K562 (cell line): ENCODE results near the gene SLC25A21. TPM values are rescaled to one million over a fixed set of nuclear protein-coding genes. Genes with fewer than 3 reads are reported as not detected.
A peak's percentile ranks its signal among the peaks of the same experiment; 100 is the strongest.

Experiments used
- ATAC-seq: fragments of 200-7000 bp; cut with Tn5 transposase; 3 replicates; pipeline ENCODE4 v1.9.1; 2020; ENCODE audit warnings: moderate library complexity
- BruUV-seq: library from RNA; stranded (reverse); fragments of 400-500 nt; replicated peaks from 2 replicates; lab custom pipeline; 2021; lab: Mats Ljungman, UMichigan
- CTCF ChIA-PET: fragments of 300-600 bp; formaldehyde crosslinking; extraction: SDS; loops from one replicate; lab custom pipeline; 2021; ENCODE audit warnings: low intra/inter-chr PET ratio; lab: Yijun Ruan, JAX
- POLR2A ChIA-PET: fragments of 300-600, 350-650 bp; sonication (Branson Sonifier 250); formaldehyde crosslinking; extraction: SDS; loops from one replicate; lab custom pipeline; 2021; ENCODE audit warnings: antibody characterized with exemption, inconsistent platforms; lab: Yijun Ruan, JAX
- DNase-seq, 4 experiments: peaks; one replicate each; pipeline versions ENCODE4 v3.0.0 to v3.0.0-alpha.2; 2011 to 2018; ENCODE audit warnings: low spot score in 3 of 4, mixed read lengths in 3 of 4; ENCODE audit errors: extremely low read depth in 1 of 4
- FAIRE-seq: peaks from 2 replicates; lab custom pipeline; 2011; peaks lifted over from hg19 to GRCh38; lab: Jason Lieb, UNC
- H2AFZ ChIP-seq: 2 replicates; pipeline ENCODE4 v1.6.0; 2011; ENCODE audit warnings: low read depth, low read length, control low read depth, inconsistent platforms
- H3K27ac ChIP-seq: fragments of 200-600 bp; 3 replicates; pipeline ENCODE4 v1.8.0; 2011; ENCODE audit warnings: low read depth, mild to moderate bottlenecking, control low read depth, inconsistent platforms, low read length, moderate library complexity, mixed read lengths; ENCODE audit errors: extremely low read depth
- H3K27me3 ChIP-seq, 2 experiments: fragments of 300-600 bp in 1 of 2; 2 replicates in 1 of 2; 3 replicates in 1 of 2; pipeline versions ENCODE4 v1.6.0 to v1.8.0; 2011; ENCODE audit warnings: inconsistent platforms in 2 of 2, low read length in 2 of 2, mild to moderate bottlenecking in 1 of 2, mixed read lengths in 1 of 2, moderate library complexity in 1 of 2; ENCODE audit not compliant: control insufficient read depth in 2 of 2, insufficient read depth in 2 of 2
- H3K36me3 ChIP-seq: fragments of 300-600 bp; 3 replicates; pipeline ENCODE4 v1.8.0; 2011; ENCODE audit warnings: mild to moderate bottlenecking, low read length, inconsistent platforms; ENCODE audit not compliant: control insufficient read depth, insufficient read depth
- H3K4me1 ChIP-seq, 2 experiments: fragments of 200-600 bp in 1 of 2; replicated peaks in 1 of 2; 2 replicates in 1 of 2; 3 replicates in 1 of 2; pipeline versions ENCODE4 v1.5.1 to v1.8.0; 2011; ENCODE audit warnings: inconsistent platforms in 2 of 2, low read length in 2 of 2, mild to moderate bottlenecking in 1 of 2, mixed read lengths in 1 of 2, moderate library complexity in 1 of 2; ENCODE audit not compliant: control insufficient read depth in 2 of 2, insufficient read depth in 2 of 2
- H3K4me2 ChIP-seq: 2 replicates; pipeline ENCODE4 v1.6.1; 2011; ENCODE audit warnings: low read length, control low read depth, inconsistent platforms, mixed read lengths; ENCODE audit not compliant: insufficient read depth
- H3K4me3 ChIP-seq: fragments of 200-600 bp; sonication (generic), shearing (Covaris generic); 2 replicates; pipeline ENCODE4 v1.5.1; 2016; ENCODE audit warnings: control low read depth, inconsistent platforms
- H3K79me2 ChIP-seq: fragments of 200-600 bp; 3 replicates; pipeline ENCODE4 v1.8.0; 2011; ENCODE audit warnings: low read length, inconsistent platforms; ENCODE audit not compliant: control insufficient read depth, insufficient read depth
- H3K9ac ChIP-seq, 2 experiments: 2 replicates each; pipeline versions ENCODE4 v1.6.0 to v1.6.1; 2011; ENCODE audit warnings: low read depth in 2 of 2, low read length in 2 of 2, control low read depth in 1 of 2, inconsistent platforms in 1 of 2, mild to moderate bottlenecking in 1 of 2, mixed read lengths in 1 of 2; ENCODE audit not compliant: insufficient read depth in 1 of 2
- H3K9me1 ChIP-seq: one replicate; pipeline ENCODE4 v1.6.0; 2011; ENCODE audit warnings: inconsistent platforms, mild to moderate bottlenecking, low read length, moderate library complexity; ENCODE audit not compliant: control insufficient read depth, insufficient read depth
- H3K9me3 ChIP-seq: replicated peaks from 2 replicates; pipeline ENCODE4 v1.5.1; 2011; ENCODE audit warnings: low read depth, low read length, inconsistent platforms; ENCODE audit not compliant: control insufficient read depth, insufficient read depth
- H4K20me1 ChIP-seq: replicated peaks from 2 replicates; pipeline ENCODE4 v1.6.1; 2011; ENCODE audit warnings: low read length, inconsistent platforms, mixed read lengths; ENCODE audit not compliant: control insufficient read depth, insufficient read depth
- CEBPB ChIP-seq: fragments of 450-650 bp; IDR thresholded peaks from 2 replicates; pipeline ENCODE4 v1.6.1; 2016; ENCODE audit warnings: missing genetic modification characterization, missing compliant biosample characterization
- ETV6 ChIP-seq, 3 experiments: fragments of 150-350 bp in 1 of 3; sonication (generic) in 1 of 3; formaldehyde crosslinking in 1 of 3; IDR thresholded peaks; 2 replicates each; pipeline versions ENCODE4 v1.6.1 to v1.8.0; 2014 to 2022; ENCODE audit warnings: borderline replicate concordance in 2 of 3, low read depth in 2 of 3, antibody characterized with exemption in 1 of 3, low read length in 1 of 3, mild to moderate bottlenecking in 1 of 3, missing genetic modification reagents in 1 of 3
- MLLT1 ChIP-seq, 2 experiments: fragments of 450-650 bp; IDR thresholded peaks; 2 replicates each; pipeline ENCODE4 v1.6.1; 2016
- NR2C2 ChIP-seq, 2 experiments: fragments of 200-800 bp in 1 of 2; sonication (Bioruptor generic) in 1 of 2; sonication (generic) in 1 of 2; formaldehyde crosslinking in 1 of 2; IDR thresholded peaks; 2 replicates each; pipeline versions ENCODE4 v1.6.1 to v1.8.0; 2016 to 2022; ENCODE audit warnings: mild to moderate bottlenecking in 1 of 2, missing compliant biosample characterization in 1 of 2, missing genetic modification characterization in 1 of 2, missing genetic modification reagents in 1 of 2
- TEAD4 ChIP-seq, 2 experiments: sonication (generic) in 1 of 2; formaldehyde crosslinking in 1 of 2; IDR thresholded peaks; 2 replicates each; pipeline versions ENCODE4 v1.6.1 to v1.8.0; 2012 to 2022; ENCODE audit warnings: borderline replicate concordance in 1 of 2, inconsistent platforms in 1 of 2, low read length in 1 of 2, mild to moderate bottlenecking in 1 of 2, missing genetic modification reagents in 1 of 2
- WGBS: fragments of 100-300 bp; shearing (Covaris generic); methylation state at CpG from one replicate; pipeline ENCODE4 v1.1.6; 2016; ENCODE audit warnings: low coverage, mixed read lengths; ENCODE audit not compliant: insufficient coverage; ENCODE audit errors: missing lambda C conversion rate; 5-methylcytosine and 5-hydroxymethylcytosine counted together
- in situ Hi-C: fragments of 300-500 bp; cut with MboI; formaldehyde crosslinking; loops from 4 replicates; pipeline ENCODE4 v1.15.0; 2018; ENCODE audit warnings: inconsistent platforms, mixed read lengths
- intact Hi-C: fragments of 100-400 bp; cut with micrococcal nuclease; formaldehyde crosslinking; loops from 2 replicates; pipeline ENCODE4 v1.14.2; 2022
- polyA plus RNA-seq, 8 experiments: library from polyadenylated mRNA; depleted of rRNA in 4 of 8; stranded (reverse) in 5 of 8; unstranded in 3 of 8; fragments of >200 nt; fragmentation: Nextera tagmentation in 2 of 8; fragmentation: Illumina TruSeq in 1 of 8; extraction: Ambion mirVana in 2 of 8; extraction: Trizol in 1 of 8; gene quantifications; 2 replicates each; pipeline versions ENCODE4 v1.2.1 to v1.2.3, GENCODE V29; 2011 to 2014; ENCODE audit warnings: inconsistent platforms in 1 of 8, missing spikeins in 1 of 8
- total RNA-seq, 7 experiments: library from RNA; depleted of rRNA in 6 of 7; stranded (reverse); fragments of >200 nt in 6 of 7; fragmentation: Illumina TruSeq in 2 of 7; extraction: Trizol in 2 of 7; gene quantifications; 2 replicates each; pipeline versions ENCODE4 v1.2.1 to v1.2.3, GENCODE V29; 2011 to 2021; ENCODE audit warnings: low replicate concordance in 1 of 7
- TF ChIP-seq, protein P1 (sequence below), 2 experiments: IDR thresholded peaks in 1 of 2; conservative IDR thresholded peaks in 1 of 2; 2 replicates each; pipeline ENCODE4 v1.6.1; 2016; ENCODE audit warnings: low read depth in 2 of 2, mild to moderate bottlenecking in 1 of 2, missing compliant biosample characterization in 1 of 2, missing genetic modification characterization in 1 of 2, moderate library complexity in 1 of 2
- TF ChIP-seq, protein P2 (sequence below): fragments of 250-450 bp; sonication (Bioruptor Pico); IDR thresholded peaks from 2 replicates; pipeline ENCODE4 v1.4.0; 2020; ENCODE audit warnings: mild to moderate bottlenecking

SLC25A21 gene
- total and polyA plus RNA-seq, 9 of the 15 experiments (the other 6 are each of a cell fraction or from before 2014, with no cell fraction given), result 15.2 to 46.7 (median 28.7) TPM

DNA sequence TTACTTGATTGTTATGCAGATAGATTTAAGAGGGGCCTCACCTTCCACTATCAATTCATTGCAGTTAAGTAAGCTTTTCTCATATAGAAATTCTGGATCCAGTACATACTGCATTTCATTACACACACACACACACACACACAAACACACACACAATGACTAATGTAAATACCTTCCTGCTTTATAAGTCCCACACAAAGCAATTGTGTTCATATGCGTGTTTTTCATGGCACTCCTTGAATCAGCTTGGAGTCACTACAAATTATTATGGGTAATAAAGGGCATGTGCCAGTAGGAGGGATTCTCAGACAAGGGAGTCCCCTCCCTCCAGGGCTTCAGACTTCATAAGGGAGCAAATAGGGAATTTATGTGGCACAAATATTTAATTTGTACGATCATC is 29.9 kb upstream of the SLC25A21 start:
- in situ Hi-C loops, result no loop called here

GRCh38 chr14:37201724-37202123 is 29.3 kb upstream of the SLC25A21 start:
- intact Hi-C loops (no loop called here), in situ Hi-C loops (no loop called here)
- no peak overlapping the region; the same call in 2 of the 3 replicates for H3K27ac ChIP-seq
- no peaks in the 10 kb centered on the region for H3K27me3 ChIP-seq
- no peak for ATAC-seq
- peaks cover 66% of the 10 kb centered on the region for H3K79me2 ChIP-seq
- no peak overlapping the region for H3K4me2 ChIP-seq
- 100% methylated on average over 1 of the region's 2 CpGs for WGBS
- no peaks in the 10 kb centered on the region for H3K9me1 ChIP-seq
- peaks cover 4% of the 10 kb centered on the region for H3K9me3 ChIP-seq
- ChIA-PET POLR2A (interaction anchor here (0.8 kb wide), 1 partner anchor 10 kb away, joined by 3 read pairs; no protein-coding TSS in a partner anchor), CTCF (no interaction called here)
- peaks cover 5 to 6% of the 10 kb centered on the region in 2 experiments; a peak in 4 of 5 replicates for H3K4me1 ChIP-seq
- no peak overlapping the region for H3K9ac ChIP-seq
- H4K20me1 ChIP-seq, result no peaks in the 10 kb centered on the region
- no TSS peak for BruUV-seq
- no peak overlapping the region for H3K4me3 ChIP-seq
- 0 out of 3 replicates have a peak, but pooled peaks cover 2% of the 10 kb centered on the region for H3K36me3 ChIP-seq
- peak; percentile 56 for FAIRE-seq
- DNase-seq, result no peak
- no peak overlapping the region for H2AFZ ChIP-seq
- TF ChIP-seq, protein P1, sequence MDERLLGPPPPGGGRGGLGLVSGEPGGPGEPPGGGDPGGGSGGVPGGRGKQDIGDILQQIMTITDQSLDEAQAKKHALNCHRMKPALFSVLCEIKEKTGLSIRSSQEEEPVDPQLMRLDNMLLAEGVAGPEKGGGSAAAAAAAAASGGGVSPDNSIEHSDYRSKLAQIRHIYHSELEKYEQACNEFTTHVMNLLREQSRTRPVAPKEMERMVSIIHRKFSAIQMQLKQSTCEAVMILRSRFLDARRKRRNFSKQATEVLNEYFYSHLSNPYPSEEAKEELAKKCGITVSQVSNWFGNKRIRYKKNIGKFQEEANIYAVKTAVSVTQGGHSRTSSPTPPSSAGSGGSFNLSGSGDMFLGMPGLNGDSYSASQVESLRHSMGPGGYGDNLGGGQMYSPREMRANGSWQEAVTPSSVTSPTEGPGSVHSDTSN (CRISPR knock-in tag; IDR thresholded peaks at IDR 0.05; ENCODE audit: low read depth), result no peak
- TF ChIP-seq, protein P1 (tag; conservative IDR thresholded peaks at IDR 0.05; ENCODE audit: low read depth), result 0 out of 2 replicates have a peak, but pooled peaks have one; percentile 11
- TF ChIP-seq, protein P2, sequence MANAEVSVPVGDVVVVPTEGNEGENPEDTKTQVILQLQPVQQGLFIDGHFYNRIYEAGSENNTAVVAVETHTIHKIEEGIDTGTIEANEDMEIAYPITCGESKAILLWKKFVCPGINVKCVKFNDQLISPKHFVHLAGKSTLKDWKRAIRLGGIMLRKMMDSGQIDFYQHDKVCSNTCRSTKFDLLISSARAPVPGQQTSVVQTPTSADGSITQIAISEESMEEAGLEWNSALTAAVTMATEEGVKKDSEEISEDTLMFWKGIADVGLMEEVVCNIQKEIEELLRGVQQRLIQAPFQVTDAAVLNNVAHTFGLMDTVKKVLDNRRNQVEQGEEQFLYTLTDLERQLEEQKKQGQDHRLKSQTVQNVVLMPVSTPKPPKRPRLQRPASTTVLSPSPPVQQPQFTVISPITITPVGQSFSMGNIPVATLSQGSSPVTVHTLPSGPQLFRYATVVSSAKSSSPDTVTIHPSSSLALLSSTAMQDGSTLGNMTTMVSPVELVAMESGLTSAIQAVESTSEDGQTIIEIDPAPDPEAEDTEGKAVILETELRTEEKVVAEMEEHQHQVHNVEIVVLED (CRISPR knock-in tag), result no peak
- TF ChIP-seq TEAD4 (IDR thresholded peaks at IDR 0.05; ENCODE audit: low read length) (no peak), TEAD4 (CRISPR knock-in tag; IDR thresholded peaks at IDR 0.05; ENCODE audit: borderline replicate concordance) (no peak), CEBPB (tag) (peak; percentile 70), MLLT1 (IDR thresholded peaks at IDR 0.05) (no peak), NR2C2 (CRISPR knock-in tag; IDR thresholded peaks at IDR 0.05) (no peak), NR2C2 (tag; IDR thresholded peaks at IDR 0.05) (0 out of 2 replicates have a peak, but pooled peaks have one; percentile 23)

More for the DNA sequence above, 29.9 kb upstream of the SLC25A21 start:
- Histone ChIP-seq H3K4me1 (peaks cover 5 to 6% of the 10 kb centered on the region in 2 experiments; a peak in 4 of 5 replicates), H3K9me3 (peaks cover 9% of the 10 kb centered on the region), H3K4me3 (no peak overlapping the region), H3K4me2 (no peak overlapping the region), H3K27ac (no peak overlapping the region), H2AFZ (no peak overlapping the region), H4K20me1 (no peaks in the 10 kb centered on the region), H3K36me3 (0 out of 3 replicates have a peak, but pooled peaks cover 2% of the 10 kb centered on the region), H3K27me3 (no peaks in the 10 kb centered on the region), H3K9me1 (no peaks in the 10 kb centered on the region), H3K79me2 (peaks cover 64% of the 10 kb centered on the region), H3K9ac (no peak overlapping the region)
- DNase-seq (no peak), FAIRE-seq (no peak), ATAC-seq (no peak)
- TF ChIP-seq ETV6 (IDR thresholded peaks at IDR 0.05; ENCODE audit: borderline replicate concordance in 1 of 2, low read depth in 2 of 2, low read length in 1 of 2) (no peak), ETV6 (CRISPR knock-in tag; IDR thresholded peaks at IDR 0.05; ENCODE audit: borderline replicate concordance) (no peak)
- ChIA-PET CTCF (no interaction called here), POLR2A (no interaction called here)
- WGBS, result 83% methylated on average over 2 of the region's 2 CpGs
- BruUV-seq, result no TSS peak
- intact Hi-C loops, result no loop called here
